Measurements from ENCODE around the gene STAP2. TPM values are rescaled to one million over a fixed set of nuclear protein-coding genes. Genes with fewer than 3 reads are reported as not detected.
A peak's percentile ranks its signal among the peaks of the same experiment; 100 is the strongest.

The STAP2 gene
- total and polyA plus RNA-seq, 9 of the 15 experiments (the other 6 are each of a cell fraction or from before 2014, with no cell fraction given): 1.2 to 9.8 (median 4.5) TPM

DNA sequence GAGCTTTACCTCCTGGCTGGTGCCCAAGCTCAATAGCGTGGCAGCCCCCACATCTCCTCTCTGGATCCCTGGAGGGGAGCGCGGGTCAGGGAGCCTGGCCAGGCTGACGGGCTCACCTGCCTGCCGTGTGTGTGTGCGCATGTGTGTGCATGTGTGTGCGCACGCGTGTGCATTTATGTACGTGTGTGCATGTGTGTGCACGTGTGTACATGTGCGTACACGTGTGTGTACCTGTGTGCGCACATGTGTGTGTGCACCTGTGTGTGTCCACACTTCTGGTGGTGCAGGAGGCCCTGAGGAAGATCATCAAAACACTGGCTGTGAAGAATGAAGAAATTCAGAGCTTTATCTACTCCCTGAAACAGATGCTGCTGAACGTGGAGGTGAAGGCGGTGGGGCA lies 33.0 kb downstream of the STAP2 start:
- no peaks in the 10 kb centered on the region for H3K9me3 ChIP-seq (replicated peaks; ENCODE audit: control insufficient read depth, insufficient read depth, low read depth, low read length)
- ChIA-PET CTCF (ENCODE audit: low intra/inter-chr PET ratio) (no interaction called here), POLR2A (interaction anchor here (0.5 to 0.6 kb wide), 2 partner anchors 204 to 662 kb away, joined by 3 read pairs; no protein-coding TSS in a partner anchor)
- no peak overlapping the region for H3K27ac ChIP-seq (ENCODE audit: extremely low read depth, low read depth, low read length)
- TF ChIP-seq, protein P1, sequence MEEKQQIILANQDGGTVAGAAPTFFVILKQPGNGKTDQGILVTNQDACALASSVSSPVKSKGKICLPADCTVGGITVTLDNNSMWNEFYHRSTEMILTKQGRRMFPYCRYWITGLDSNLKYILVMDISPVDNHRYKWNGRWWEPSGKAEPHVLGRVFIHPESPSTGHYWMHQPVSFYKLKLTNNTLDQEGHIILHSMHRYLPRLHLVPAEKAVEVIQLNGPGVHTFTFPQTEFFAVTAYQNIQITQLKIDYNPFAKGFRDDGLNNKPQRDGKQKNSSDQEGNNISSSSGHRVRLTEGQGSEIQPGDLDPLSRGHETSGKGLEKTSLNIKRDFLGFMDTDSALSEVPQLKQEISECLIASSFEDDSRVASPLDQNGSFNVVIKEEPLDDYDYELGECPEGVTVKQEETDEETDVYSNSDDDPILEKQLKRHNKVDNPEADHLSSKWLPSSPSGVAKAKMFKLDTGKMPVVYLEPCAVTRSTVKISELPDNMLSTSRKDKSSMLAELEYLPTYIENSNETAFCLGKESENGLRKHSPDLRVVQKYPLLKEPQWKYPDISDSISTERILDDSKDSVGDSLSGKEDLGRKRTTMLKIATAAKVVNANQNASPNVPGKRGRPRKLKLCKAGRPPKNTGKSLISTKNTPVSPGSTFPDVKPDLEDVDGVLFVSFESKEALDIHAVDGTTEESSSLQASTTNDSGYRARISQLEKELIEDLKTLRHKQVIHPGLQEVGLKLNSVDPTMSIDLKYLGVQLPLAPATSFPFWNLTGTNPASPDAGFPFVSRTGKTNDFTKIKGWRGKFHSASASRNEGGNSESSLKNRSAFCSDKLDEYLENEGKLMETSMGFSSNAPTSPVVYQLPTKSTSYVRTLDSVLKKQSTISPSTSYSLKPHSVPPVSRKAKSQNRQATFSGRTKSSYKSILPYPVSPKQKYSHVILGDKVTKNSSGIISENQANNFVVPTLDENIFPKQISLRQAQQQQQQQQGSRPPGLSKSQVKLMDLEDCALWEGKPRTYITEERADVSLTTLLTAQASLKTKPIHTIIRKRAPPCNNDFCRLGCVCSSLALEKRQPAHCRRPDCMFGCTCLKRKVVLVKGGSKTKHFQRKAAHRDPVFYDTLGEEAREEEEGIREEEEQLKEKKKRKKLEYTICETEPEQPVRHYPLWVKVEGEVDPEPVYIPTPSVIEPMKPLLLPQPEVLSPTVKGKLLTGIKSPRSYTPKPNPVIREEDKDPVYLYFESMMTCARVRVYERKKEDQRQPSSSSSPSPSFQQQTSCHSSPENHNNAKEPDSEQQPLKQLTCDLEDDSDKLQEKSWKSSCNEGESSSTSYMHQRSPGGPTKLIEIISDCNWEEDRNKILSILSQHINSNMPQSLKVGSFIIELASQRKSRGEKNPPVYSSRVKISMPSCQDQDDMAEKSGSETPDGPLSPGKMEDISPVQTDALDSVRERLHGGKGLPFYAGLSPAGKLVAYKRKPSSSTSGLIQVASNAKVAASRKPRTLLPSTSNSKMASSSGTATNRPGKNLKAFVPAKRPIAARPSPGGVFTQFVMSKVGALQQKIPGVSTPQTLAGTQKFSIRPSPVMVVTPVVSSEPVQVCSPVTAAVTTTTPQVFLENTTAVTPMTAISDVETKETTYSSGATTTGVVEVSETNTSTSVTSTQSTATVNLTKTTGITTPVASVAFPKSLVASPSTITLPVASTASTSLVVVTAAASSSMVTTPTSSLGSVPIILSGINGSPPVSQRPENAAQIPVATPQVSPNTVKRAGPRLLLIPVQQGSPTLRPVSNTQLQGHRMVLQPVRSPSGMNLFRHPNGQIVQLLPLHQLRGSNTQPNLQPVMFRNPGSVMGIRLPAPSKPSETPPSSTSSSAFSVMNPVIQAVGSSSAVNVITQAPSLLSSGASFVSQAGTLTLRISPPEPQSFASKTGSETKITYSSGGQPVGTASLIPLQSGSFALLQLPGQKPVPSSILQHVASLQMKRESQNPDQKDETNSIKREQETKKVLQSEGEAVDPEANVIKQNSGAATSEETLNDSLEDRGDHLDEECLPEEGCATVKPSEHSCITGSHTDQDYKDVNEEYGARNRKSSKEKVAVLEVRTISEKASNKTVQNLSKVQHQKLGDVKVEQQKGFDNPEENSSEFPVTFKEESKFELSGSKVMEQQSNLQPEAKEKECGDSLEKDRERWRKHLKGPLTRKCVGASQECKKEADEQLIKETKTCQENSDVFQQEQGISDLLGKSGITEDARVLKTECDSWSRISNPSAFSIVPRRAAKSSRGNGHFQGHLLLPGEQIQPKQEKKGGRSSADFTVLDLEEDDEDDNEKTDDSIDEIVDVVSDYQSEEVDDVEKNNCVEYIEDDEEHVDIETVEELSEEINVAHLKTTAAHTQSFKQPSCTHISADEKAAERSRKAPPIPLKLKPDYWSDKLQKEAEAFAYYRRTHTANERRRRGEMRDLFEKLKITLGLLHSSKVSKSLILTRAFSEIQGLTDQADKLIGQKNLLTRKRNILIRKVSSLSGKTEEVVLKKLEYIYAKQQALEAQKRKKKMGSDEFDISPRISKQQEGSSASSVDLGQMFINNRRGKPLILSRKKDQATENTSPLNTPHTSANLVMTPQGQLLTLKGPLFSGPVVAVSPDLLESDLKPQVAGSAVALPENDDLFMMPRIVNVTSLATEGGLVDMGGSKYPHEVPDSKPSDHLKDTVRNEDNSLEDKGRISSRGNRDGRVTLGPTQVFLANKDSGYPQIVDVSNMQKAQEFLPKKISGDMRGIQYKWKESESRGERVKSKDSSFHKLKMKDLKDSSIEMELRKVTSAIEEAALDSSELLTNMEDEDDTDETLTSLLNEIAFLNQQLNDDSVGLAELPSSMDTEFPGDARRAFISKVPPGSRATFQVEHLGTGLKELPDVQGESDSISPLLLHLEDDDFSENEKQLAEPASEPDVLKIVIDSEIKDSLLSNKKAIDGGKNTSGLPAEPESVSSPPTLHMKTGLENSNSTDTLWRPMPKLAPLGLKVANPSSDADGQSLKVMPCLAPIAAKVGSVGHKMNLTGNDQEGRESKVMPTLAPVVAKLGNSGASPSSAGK (IDR thresholded peaks at IDR 0.05): no peak
- TF ChIP-seq ARID2 (IDR thresholded peaks at IDR 0.05) (0 out of 2 replicates have a peak, but pooled peaks have one; percentile 17), KDM1A (IDR thresholded peaks at IDR 0.05) (peak in 1 of 2 experiments; percentile 97; a peak in 2 of 4 replicates), EGR1 (conservative IDR thresholded peaks at IDR 0.05) (no peak), NR1H2 (CRISPR knock-in tag; IDR thresholded peaks at IDR 0.05) (no peak)
- TF ChIP-seq, protein P2, sequence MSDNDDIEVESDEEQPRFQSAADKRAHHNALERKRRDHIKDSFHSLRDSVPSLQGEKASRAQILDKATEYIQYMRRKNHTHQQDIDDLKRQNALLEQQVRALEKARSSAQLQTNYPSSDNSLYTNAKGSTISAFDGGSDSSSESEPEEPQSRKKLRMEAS (CRISPR knock-in tag; IDR thresholded peaks at IDR 0.05): peak; percentile 52; the same call in 1 of the 2 replicates
- FAIRE-seq (peak; percentile 65), ATAC-seq (no peak), DNase-seq (ENCODE audit: extremely low read depth in 1 of 4, low spot score in 3 of 4) (no peak)
- peaks cover 11 to 30% of the 10 kb centered on the region in 2 experiments for H3K4me1 ChIP-seq (replicated peaks in 1 of 2; ENCODE audit: control insufficient read depth in 2 of 2, insufficient read depth in 2 of 2, low read length in 2 of 2)
- no TSS peak for BruUV-seq (replicated peaks)
- intact Hi-C loops (cut with micrococcal nuclease) (no loop called here), in situ Hi-C loops (cut with MboI) (no loop called here)
- no peak overlapping the region; a peak in 1 of 4 replicates for H3K9ac ChIP-seq (ENCODE audit: insufficient read depth in 1 of 2, low read depth in 2 of 2, low read length in 2 of 2)
- no peaks in the 10 kb centered on the region for H4K20me1 ChIP-seq (replicated peaks; ENCODE audit: control insufficient read depth, insufficient read depth, low read length)
- no peak overlapping the region for H3K4me3 ChIP-seq
- peaks cover 0 to 5% of the 10 kb centered on the region in 2 experiments; a peak in 1 of 5 replicates for H3K27me3 ChIP-seq (ENCODE audit: control insufficient read depth in 2 of 2, insufficient read depth in 2 of 2, low read length in 2 of 2)
- no peak overlapping the region for H3K4me2 ChIP-seq (ENCODE audit: insufficient read depth, low read length)
- no peaks in the 10 kb centered on the region for H3K36me3 ChIP-seq (ENCODE audit: control insufficient read depth, insufficient read depth, low read length)
- H2AFZ ChIP-seq (ENCODE audit: low read depth, low read length): no peak overlapping the region
- no peaks in the 10 kb centered on the region for H3K9me1 ChIP-seq (ENCODE audit: control insufficient read depth, insufficient read depth, low read length)
- WGBS (ENCODE audit: insufficient coverage, low coverage, missing lambda C conversion rate): 33% methylated on average over 15 of the region's 16 CpGs
- no peaks in the 10 kb centered on the region for H3K79me2 ChIP-seq (ENCODE audit: control insufficient read depth, insufficient read depth, low read length)
